ENCODE data around the gene PLCXD3. TPM values are rescaled to one million over a fixed set of nuclear protein-coding genes. Genes with fewer than 3 reads are reported as not detected.

PLCXD3 gene
- total RNA-seq, 1 experiment from 2014 or later: 0.04 TPM

- TF ChIP-seq IRF2 (CRISPR knock-in tag; IDR thresholded peaks at IDR 0.05; ENCODE audit: borderline replicate concordance, low read depth) (no peak), ZNF416 (CRISPR knock-in tag; IDR thresholded peaks at IDR 0.05) (no peak), ZNF317 (CRISPR knock-in tag; IDR thresholded peaks at IDR 0.05; ENCODE audit: borderline replicate concordance, low read depth) (no peak), NFE2L1 (CRISPR knock-in tag; IDR thresholded peaks at IDR 0.05) (no peak), ZNF219 (CRISPR knock-in tag; IDR thresholded peaks at IDR 0.05; ENCODE audit: borderline replicate concordance) (no peak), FOXJ3 (CRISPR knock-in tag; IDR thresholded peaks at IDR 0.05; ENCODE audit: borderline replicate concordance) (no peak), HMGA2 (CRISPR knock-in tag; IDR thresholded peaks at IDR 0.05) (no peak), ZNF671 (CRISPR knock-in tag; IDR thresholded peaks at IDR 0.05) (no peak)
These were observed 104.0 kb downstream of the PLCXD3 start (continued) for GRCh38 chr5:41406424-41406823.

GRCh38 chr5:41404757-41405156 is 105.6 kb downstream of the PLCXD3 start:
- Mint-ChIP-seq H3K36me3 (peaks cover under 1% of the 10 kb centered on the region; the same call in 1 of the 2 replicates), H3K4me1 (no peaks in the 10 kb centered on the region), H3K4me3 (no peak overlapping the region), H3K9me3 (peaks cover 2% of the 10 kb centered on the region), H3K27me3 (ENCODE audit: low read depth) (no peaks in the 10 kb centered on the region), H3K27ac (no peak overlapping the region)
- CTCF ChIA-PET: no interaction called here
- no peak for TF ChIP-seq CBFB (CRISPR knock-in tag; IDR thresholded peaks at IDR 0.05; ENCODE audit: low read depth)
- TF ChIP-seq, protein P1, sequence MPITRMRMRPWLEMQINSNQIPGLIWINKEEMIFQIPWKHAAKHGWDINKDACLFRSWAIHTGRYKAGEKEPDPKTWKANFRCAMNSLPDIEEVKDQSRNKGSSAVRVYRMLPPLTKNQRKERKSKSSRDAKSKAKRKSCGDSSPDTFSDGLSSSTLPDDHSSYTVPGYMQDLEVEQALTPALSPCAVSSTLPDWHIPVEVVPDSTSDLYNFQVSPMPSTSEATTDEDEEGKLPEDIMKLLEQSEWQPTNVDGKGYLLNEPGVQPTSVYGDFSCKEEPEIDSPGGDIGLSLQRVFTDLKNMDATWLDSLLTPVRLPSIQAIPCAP (CRISPR knock-in tag; IDR thresholded peaks at IDR 0.05): no peak
- DNase-seq (ENCODE audit: low spot score): no peak
- POLR2A ChIA-PET: no interaction called here
- no peak for ATAC-seq

- ATAC-seq (no peak), DNase-seq (ENCODE audit: low spot score) (no peak)
- H3K4me3 Mint-ChIP-seq: no peak overlapping the region
- TF ChIP-seq, protein P2, sequence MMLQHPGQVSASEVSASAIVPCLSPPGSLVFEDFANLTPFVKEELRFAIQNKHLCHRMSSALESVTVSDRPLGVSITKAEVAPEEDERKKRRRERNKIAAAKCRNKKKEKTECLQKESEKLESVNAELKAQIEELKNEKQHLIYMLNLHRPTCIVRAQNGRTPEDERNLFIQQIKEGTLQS (CRISPR knock-in tag; conservative IDR thresholded peaks at IDR 0.05): no peak
- TF ChIP-seq, protein P3, sequence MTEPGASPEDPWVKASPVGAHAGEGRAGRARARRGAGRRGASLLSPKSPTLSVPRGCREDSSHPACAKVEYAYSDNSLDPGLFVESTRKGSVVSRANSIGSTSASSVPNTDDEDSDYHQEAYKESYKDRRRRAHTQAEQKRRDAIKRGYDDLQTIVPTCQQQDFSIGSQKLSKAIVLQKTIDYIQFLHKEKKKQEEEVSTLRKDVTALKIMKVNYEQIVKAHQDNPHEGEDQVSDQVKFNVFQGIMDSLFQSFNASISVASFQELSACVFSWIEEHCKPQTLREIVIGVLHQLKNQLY (CRISPR knock-in tag; IDR thresholded peaks at IDR 0.05): no peak
- TF ChIP-seq SP1 (CRISPR knock-in tag; conservative IDR thresholded peaks at IDR 0.05) (no peak), ARID4B (CRISPR knock-in tag; IDR thresholded peaks at IDR 0.05; ENCODE audit: borderline replicate concordance) (no peak), RELA (CRISPR knock-in tag; IDR thresholded peaks at IDR 0.05; ENCODE audit: borderline replicate concordance) (no peak), CBFB (CRISPR knock-in tag; IDR thresholded peaks at IDR 0.05; ENCODE audit: low read depth) (no peak), GRHL2 (CRISPR knock-in tag; IDR thresholded peaks at IDR 0.05; ENCODE audit: insufficient replicate concordance, severe bottlenecking) (no peak), SMAD3 (CRISPR knock-in tag; IDR thresholded peaks at IDR 0.05; ENCODE audit: borderline replicate concordance) (no peak)
- no peaks in the 10 kb centered on the region for H3K4me1 Mint-ChIP-seq
- CTCF ChIA-PET: no interaction called here
- H3K27ac Mint-ChIP-seq: no peak overlapping the region
- no peaks in the 10 kb centered on the region; the same call in 1 of the 2 replicates for H3K27me3 Mint-ChIP-seq (ENCODE audit: low read depth)
- H3K36me3 Mint-ChIP-seq: peaks cover 8% of the 10 kb centered on the region
- POLR2A ChIA-PET: no interaction called here
- peaks cover 11% of the 10 kb centered on the region for H3K9me3 Mint-ChIP-seq
These were observed 106.6 kb downstream of the PLCXD3 start for GRCh38 chr5:41403846-41404245.

Data from WTC11 (cell line).